Right lobe of liver (tissue), 6 donors: ENCODE data around the gene ARMC2. TPM values are rescaled to one million over a fixed set of nuclear protein-coding genes. Genes with fewer than 3 reads are reported as not detected.

Source experiments
- ATAC-seq, 4 donors: fragments of 200-7000 bp; cut with Tn5 transposase; one replicate each; pipeline ENCODE4 v1.9.1; 2020; ENCODE audit warnings: mild to moderate bottlenecking in 4 of 4, moderate library complexity in 4 of 4
- DNase-seq, 3 donors: peaks; one replicate each; pipeline ENCODE4 v3.0.0-alpha.2; 2020
- H3K27ac ChIP-seq, 3 donors: fragments of 200-600 bp; one replicate each; pipeline ENCODE4 v1.8.0; 2022
- H3K27me3 ChIP-seq, 2 donors: fragments of 200-600 bp; one replicate each; pipeline ENCODE4 v1.8.0; 2022
- H3K36me3 ChIP-seq, 4 donors: fragments of 200-600 bp; sonication (generic) in 1 of 4; one replicate each; pipeline versions ENCODE4 v1.5.1 to v1.8.0; 2017 to 2022; ENCODE audit warnings: control low read depth in 1 of 4
- H3K4me1 ChIP-seq, 4 donors: fragments of 200-600 bp; sonication (generic) in 1 of 4; one replicate each; pipeline versions ENCODE4 v1.5.1 to v1.8.0; 2017 to 2022; ENCODE audit warnings: control low read depth in 1 of 4
- H3K4me3 ChIP-seq, 3 donors: fragments of 200-600 bp; one replicate each; pipeline ENCODE4 v1.8.0; 2022
- H3K9me3 ChIP-seq, 4 donors: fragments of 200-600 bp; sonication (generic) in 1 of 4; one replicate each; pipeline versions ENCODE4 v1.5.1 to v1.8.0; 2017 to 2022; ENCODE audit warnings: control low read depth in 1 of 4
- CTCF ChIP-seq, 4 donors: fragments of 200-600 bp in 3 of 4; fragments of 450-650 bp in 1 of 4; IDR thresholded peaks; one replicate each; pipeline versions ENCODE4 v1.5.1 to v1.8.0; 2016 to 2022; ENCODE audit warnings: antibody characterized with exemption in 4 of 4, mild to moderate bottlenecking in 2 of 4
- POLR2A ChIP-seq: fragments of 450-650 bp; IDR thresholded peaks from one replicate; pipeline ENCODE4 v1.6.1; 2017; ENCODE audit warnings: antibody characterized with exemption, mild to moderate bottlenecking
- WGBS: methylation state at CpG from one replicate; pipeline ENCODE4 v1.1.6; 2018; ENCODE audit warnings: low coverage, low lambda C conversion rate; ENCODE audit not compliant: insufficient coverage; ENCODE audit errors: missing lambda C conversion rate; 5-methylcytosine and 5-hydroxymethylcytosine counted together
- intact Hi-C, 2 donors: fragments of 100-400 bp; cut with DNase I; formaldehyde crosslinking; loops; one replicate each; pipeline versions ENCODE4 v1.11.2 to v1.14.1; 2022
- total RNA-seq, 6 experiments: library from RNA; depleted of rRNA in 2 of 6; stranded (reverse); fragments of >200 nt in 2 of 6; fragmentation: NEBNext Ultra II Directional in 3 of 6; extraction: Animal tissue kit (Norgen Biotek cat#: 25700) in 3 of 6; gene quantifications; one replicate each; pipeline versions ENCODE4 v1.1.0 to v1.2.4, GENCODE V29; 2016 to 2023
- donor health status: DM: no; HTN: yes; CAD: no.
- donor health status: DM: no; HTN: no; CAD: no.
- donor health status: DM: no; HTN: no; CAD: no.
- donor health status: DM: no; HTN: yes; CAD: no.
- donor health status: DM: no; HTN: yes; CAD: no.

The ARMC2 gene
- total RNA-seq, 6 experiments from 2014 or later: 0.86 to 1.9 (median 1.0) TPM

- 92% methylated on average over 7 of the region's 7 CpGs for WGBS
- intact Hi-C loops: no loop called here
- no peaks in the 10 kb centered on the region for H3K27me3 ChIP-seq
- no peak for DNase-seq
- TF ChIP-seq POLR2A (no peak), CTCF (IDR thresholded peaks at IDR 0.05) (no peak)
- H3K4me3 ChIP-seq: no peak overlapping the region
- H3K9me3 ChIP-seq: no peaks in the 10 kb centered on the region
- no peaks in the 10 kb centered on the region for H3K36me3 ChIP-seq
- H3K27ac ChIP-seq: no peak overlapping the region
- no peak for ATAC-seq
- H3K4me1 ChIP-seq: no peaks in the 10 kb centered on the region
Observed at GRCh38 chr6:108960601-108961000, 112.4 kb downstream of the ARMC2 start.

GRCh38 chr6:108961077-108961476 is 112.9 kb downstream of the ARMC2 start:
- H3K27me3 ChIP-seq: no peaks in the 10 kb centered on the region
- H3K4me3 ChIP-seq: no peak overlapping the region
- intact Hi-C loops: no loop called here
- TF ChIP-seq POLR2A (no peak), CTCF (IDR thresholded peaks at IDR 0.05) (no peak)
- no peaks in the 10 kb centered on the region for H3K36me3 ChIP-seq
- WGBS: 94% methylated on average over 12 of the region's 14 CpGs
- H3K9me3 ChIP-seq: no peaks in the 10 kb centered on the region
- ATAC-seq (no peak), DNase-seq (no peak)
- H3K4me1 ChIP-seq: no peaks in the 10 kb centered on the region
- no peak overlapping the region for H3K27ac ChIP-seq

GRCh38 chr6:108961985-108962384 is 113.8 kb downstream of the ARMC2 start:
- no peak for ATAC-seq
- DNase-seq: no peak
- H3K4me1 ChIP-seq: no peaks in the 10 kb centered on the region
- H3K4me3 ChIP-seq: no peak overlapping the region
- no peak for TF ChIP-seq POLR2A
- TF ChIP-seq CTCF (IDR thresholded peaks at IDR 0.05): no peak
- no peaks in the 10 kb centered on the region for H3K9me3 ChIP-seq
- H3K27ac ChIP-seq: no peak overlapping the region
- no peaks in the 10 kb centered on the region for H3K27me3 ChIP-seq
- H3K36me3 ChIP-seq: no peaks in the 10 kb centered on the region
- intact Hi-C loops: no loop called here
- 90% methylated on average over 6 of the region's 6 CpGs for WGBS

GRCh38 chr6:108966251-108966650 is 118.0 kb downstream of the ARMC2 start:
- no peak for TF ChIP-seq POLR2A
- no peak for TF ChIP-seq CTCF (IDR thresholded peaks at IDR 0.05)
- DNase-seq (no peak), ATAC-seq (no peak)
- Histone ChIP-seq H3K4me1 (no peaks in the 10 kb centered on the region), H3K4me3 (no peak overlapping the region), H3K9me3 (no peaks in the 10 kb centered on the region), H3K27me3 (no peaks in the 10 kb centered on the region), H3K27ac (no peak overlapping the region), H3K36me3 (no peaks in the 10 kb centered on the region)
- intact Hi-C loops: no loop called here
- 82% methylated on average over 5 of the region's 5 CpGs for WGBS
